ENCODE results near the gene WDPCP.
A peak's percentile ranks its signal among the peaks of the same experiment; 100 is the strongest.
"Not testable (repeated sequence)": the region's sequence is repeated elsewhere in the genome, so short reads cannot be mapped to it uniquely, and the experiment has no call there.

WDPCP gene

DNA sequence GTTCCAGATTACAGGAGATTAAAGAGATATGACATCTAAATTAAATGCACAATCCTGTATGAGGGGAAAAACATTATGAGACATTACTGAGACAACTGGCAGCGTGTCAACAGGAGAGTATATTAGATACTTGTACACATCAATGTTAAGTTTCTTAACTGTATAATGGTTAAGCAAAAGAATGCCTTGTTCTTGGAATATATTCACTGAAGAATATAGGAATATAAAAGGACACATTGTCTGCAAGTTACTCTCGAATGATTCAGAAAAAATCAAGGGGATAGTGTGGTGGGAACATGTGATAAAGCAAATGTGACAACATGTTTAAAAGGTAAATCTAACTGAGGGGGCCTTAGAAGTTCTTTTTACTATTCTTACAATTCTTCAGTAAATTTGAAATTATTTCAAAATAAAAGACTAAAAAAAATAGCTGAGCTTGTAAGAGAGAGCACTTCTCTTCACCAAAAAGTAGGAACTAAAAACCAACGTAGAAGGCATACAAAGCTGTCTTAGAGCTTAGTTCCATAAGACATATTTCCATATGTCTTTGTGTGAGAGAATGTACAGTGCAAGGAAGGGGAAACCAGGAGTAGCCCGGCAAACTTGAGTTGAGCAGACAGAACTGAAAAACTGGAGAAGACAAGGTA, 7.5 kb downstream of the WDPCP start:
- ATAC-seq (replicated peaks): no peak
- H3K9me3 Mint-ChIP-seq: no peaks in the 10 kb centered on the region

DNA sequence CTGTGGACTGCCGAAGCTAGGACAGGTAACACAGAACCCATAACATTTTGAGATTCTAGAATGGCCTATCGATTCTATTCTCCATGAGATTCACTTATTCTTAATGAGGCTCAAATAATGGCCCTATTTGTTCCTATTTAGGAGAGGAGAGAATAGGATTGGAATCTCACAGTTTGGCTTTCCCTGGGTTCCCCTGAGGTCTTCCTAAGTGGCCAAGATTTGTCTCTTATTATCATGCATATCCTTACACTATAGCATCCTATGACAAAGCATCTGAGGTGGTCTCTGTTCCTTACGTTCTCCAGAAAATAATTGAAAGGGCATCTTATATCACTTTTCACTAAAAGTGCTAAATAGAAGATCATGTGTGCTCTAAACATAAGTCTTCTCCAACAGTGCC, 9.5 kb downstream of the WDPCP start:
- Mint-ChIP-seq H3K4me1 (ENCODE audit: low read depth in 2 of 2) (peaks cover 0 to 11% of the 10 kb centered on the region in 2 donors), H3K27ac (no peak overlapping the region), H3K9me3 (peaks cover 0 to 6% of the 10 kb centered on the region in 2 donors), H3K27me3 (no peaks in the 10 kb centered on the region), H3K36me3 (ENCODE audit: insufficient read depth) (no peaks in the 10 kb centered on the region), H3K4me3 (no peak overlapping the region)
- ATAC-seq (replicated peaks) (no peak), DNase-seq (no peak)

More for the DNA sequence above, 7.5 kb downstream of the WDPCP start:
- DNase-seq: no peak
- Mint-ChIP-seq H3K27ac (peak overlapping the region in 1 of 2 donors; percentile 20), H3K27me3 (no peaks in the 10 kb centered on the region), H3K4me1 (ENCODE audit: low read depth in 2 of 2) (peaks cover 0 to 11% of the 10 kb centered on the region in 2 donors), H3K36me3 (ENCODE audit: insufficient read depth) (no peaks in the 10 kb centered on the region), H3K4me3 (no peak overlapping the region)

DNA sequence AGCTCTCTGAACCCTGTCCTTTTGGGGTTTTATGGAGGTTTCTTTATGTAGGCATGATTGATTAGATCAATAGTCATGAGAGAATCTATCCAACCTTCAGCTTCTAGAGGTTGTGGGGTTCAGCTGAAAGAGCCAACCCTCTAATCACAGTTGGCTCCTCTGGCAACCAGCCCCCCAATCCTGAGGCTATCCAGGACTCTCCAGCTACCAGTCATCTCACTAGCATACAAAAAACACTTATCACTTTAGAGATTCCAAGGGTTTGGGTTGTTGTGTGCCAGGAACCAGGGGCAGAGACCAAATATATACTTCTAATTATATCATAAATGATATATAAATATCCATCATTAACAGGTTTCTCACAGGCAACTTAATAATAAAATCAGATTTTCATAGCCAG, 11.7 kb downstream of the WDPCP start:
- ATAC-seq (replicated peaks): no peak
- no peak for DNase-seq
- Mint-ChIP-seq H3K4me1 (ENCODE audit: low read depth in 2 of 2) (peaks cover 0 to 11% of the 10 kb centered on the region in 2 donors), H3K27me3 (no peaks in the 10 kb centered on the region), H3K27ac (no peak overlapping the region), H3K9me3 (peaks cover 0 to 7% of the 10 kb centered on the region in 2 donors), H3K4me3 (no peak overlapping the region), H3K36me3 (ENCODE audit: insufficient read depth) (no peaks in the 10 kb centered on the region)

DNA sequence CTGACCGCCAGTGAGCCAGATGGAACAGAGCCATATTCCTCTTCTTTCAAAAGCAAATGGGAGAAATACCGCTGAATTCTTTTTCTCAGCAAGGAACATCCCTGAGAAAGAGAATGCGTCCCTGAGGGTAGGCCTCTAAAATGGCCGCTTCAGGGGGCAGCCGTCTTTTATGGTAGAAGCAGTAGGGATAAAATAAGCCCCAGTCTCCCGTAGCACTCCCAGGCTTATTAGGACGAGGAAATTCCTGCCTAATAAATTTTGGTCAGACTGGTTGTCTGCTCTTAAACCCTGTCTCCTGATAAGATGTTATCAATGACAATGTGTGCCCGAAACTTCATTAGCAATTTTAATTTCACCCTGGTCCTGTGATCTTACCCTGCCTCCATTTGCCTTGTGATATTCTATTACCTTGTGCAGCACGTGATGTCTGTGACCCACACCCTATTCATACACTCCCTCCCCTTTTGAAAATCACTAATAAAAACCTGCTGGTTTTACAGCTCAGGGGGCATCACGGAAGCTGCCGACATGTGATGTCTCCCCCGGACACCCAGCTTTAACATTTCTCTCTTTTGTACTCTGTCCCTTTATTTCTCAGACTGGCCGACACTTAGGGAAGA, 14.4 kb downstream of the WDPCP start:
- not testable (repeated sequence) for H3K27me3 Mint-ChIP-seq; ATAC-seq (replicated peaks); DNase-seq; H3K27ac Mint-ChIP-seq; H3K36me3 Mint-ChIP-seq (ENCODE audit: insufficient read depth); H3K4me3 Mint-ChIP-seq; H3K4me1 Mint-ChIP-seq (ENCODE audit: low read depth in 2 of 2)
- H3K9me3 Mint-ChIP-seq: peaks cover 0 to 12% of the 10 kb centered on the region in 2 donors

DNA sequence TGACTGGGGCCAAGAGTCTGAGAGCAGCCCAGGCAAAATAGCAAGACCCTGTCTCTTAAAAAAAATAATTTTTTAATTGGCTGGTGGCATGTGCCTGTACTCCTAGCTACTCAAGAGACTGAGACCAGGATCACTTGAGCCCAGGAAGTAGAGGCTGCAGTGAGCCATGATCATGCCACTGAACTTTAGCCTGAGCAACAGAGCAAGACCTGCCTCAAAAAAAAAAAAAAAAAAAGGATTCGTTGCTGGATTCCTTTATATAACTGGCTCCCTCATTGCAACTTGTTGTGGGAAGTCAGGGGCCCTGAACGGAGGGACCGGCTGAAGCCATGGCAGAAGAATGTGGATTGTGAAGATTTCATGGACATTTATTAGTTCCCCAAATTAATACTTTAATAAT, 15.3 kb downstream of the WDPCP start:
- H3K9me3 Mint-ChIP-seq: peaks cover 0 to 19% of the 10 kb centered on the region in 2 donors
- not testable (repeated sequence) for DNase-seq; H3K27me3 Mint-ChIP-seq; H3K36me3 Mint-ChIP-seq (ENCODE audit: insufficient read depth); H3K27ac Mint-ChIP-seq; ATAC-seq (replicated peaks); H3K4me1 Mint-ChIP-seq (ENCODE audit: low read depth in 2 of 2); H3K4me3 Mint-ChIP-seq

DNA sequence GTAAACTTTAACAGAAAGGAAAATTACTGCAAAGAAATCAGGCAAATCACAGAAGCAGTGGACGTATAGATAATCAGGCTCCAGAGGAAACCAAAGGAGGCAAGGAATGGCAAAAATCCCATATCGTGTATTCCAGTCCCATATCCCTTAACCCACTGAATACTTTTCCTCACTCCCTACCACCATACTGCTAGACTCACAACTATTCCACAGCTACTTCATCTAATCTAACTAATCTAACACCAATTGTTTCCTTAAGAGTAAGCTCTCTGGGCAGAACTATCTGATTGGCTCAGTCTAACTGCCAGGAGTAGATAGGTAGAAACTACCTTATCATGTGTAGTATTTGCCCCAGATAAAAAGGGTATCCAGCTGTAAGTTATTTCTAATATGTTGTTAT, 16.3 kb downstream of the WDPCP start:
- peaks cover 0 to 25% of the 10 kb centered on the region in 2 donors for H3K9me3 Mint-ChIP-seq
- no peak for ATAC-seq (replicated peaks)
- H3K27ac Mint-ChIP-seq: no peak overlapping the region
- peaks cover 0 to 2% of the 10 kb centered on the region in 2 donors for H3K4me1 Mint-ChIP-seq (ENCODE audit: low read depth in 2 of 2)
- DNase-seq: no peak
- H3K36me3 Mint-ChIP-seq (ENCODE audit: insufficient read depth): no peaks in the 10 kb centered on the region
- H3K4me3 Mint-ChIP-seq: no peak overlapping the region
- H3K27me3 Mint-ChIP-seq: no peaks in the 10 kb centered on the region

DNA sequence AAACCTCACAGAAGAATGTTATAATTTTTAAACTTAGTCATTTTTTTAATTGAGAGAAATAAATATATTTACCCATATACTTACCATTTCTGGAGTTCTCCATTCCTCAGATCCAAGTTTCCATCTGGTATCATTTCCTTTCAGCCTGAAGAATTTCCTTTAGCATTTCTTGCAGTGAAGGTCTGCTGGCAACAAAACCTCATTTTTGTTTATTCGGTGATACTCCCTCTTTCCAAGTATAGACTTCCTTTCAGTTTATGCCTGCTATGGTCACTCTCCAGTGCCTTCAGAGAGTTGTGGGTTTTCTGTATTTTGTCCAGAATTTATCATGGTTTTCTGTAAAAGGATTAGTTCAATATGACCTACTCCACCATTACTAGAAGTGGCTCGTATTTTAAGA, 17.0 kb downstream of the WDPCP start:
- no peak for ATAC-seq (replicated peaks)
- Mint-ChIP-seq H3K4me1 (ENCODE audit: low read depth in 2 of 2) (peaks cover 0 to 3% of the 10 kb centered on the region in 2 donors), H3K4me3 (no peak overlapping the region), H3K27me3 (no peaks in the 10 kb centered on the region), H3K9me3 (peaks cover 0 to 25% of the 10 kb centered on the region in 2 donors), H3K36me3 (ENCODE audit: insufficient read depth) (no peaks in the 10 kb centered on the region), H3K27ac (no peak overlapping the region)
- no peak for DNase-seq

DNA sequence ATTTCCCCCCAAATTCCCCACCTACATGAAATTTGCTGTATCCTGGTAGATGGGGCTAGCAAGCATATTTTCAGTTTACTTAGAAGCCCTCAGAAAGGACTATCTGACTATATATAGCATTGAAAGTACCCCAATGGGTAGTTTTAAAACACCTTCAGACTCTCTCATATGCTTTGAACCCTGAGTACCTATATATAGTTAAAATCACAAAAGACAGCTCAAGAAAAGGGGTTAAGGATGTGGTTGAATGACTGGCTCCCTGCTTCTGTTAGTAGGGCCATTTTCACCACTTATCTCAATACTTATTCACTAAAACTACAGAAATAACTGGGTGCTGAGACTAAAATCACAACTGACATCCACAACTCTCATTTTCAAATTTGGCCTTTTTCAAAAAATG, 18.5 kb downstream of the WDPCP start:
- DNase-seq (no peak), ATAC-seq (replicated peaks) (no peak)
- Mint-ChIP-seq H3K4me1 (ENCODE audit: low read depth in 2 of 2) (peaks cover 0 to 2% of the 10 kb centered on the region in 2 donors), H3K27me3 (no peaks in the 10 kb centered on the region), H3K9me3 (peaks cover 0 to 25% of the 10 kb centered on the region in 2 donors), H3K27ac (no peak overlapping the region), H3K36me3 (ENCODE audit: insufficient read depth) (no peaks in the 10 kb centered on the region), H3K4me3 (no peak overlapping the region)

DNA sequence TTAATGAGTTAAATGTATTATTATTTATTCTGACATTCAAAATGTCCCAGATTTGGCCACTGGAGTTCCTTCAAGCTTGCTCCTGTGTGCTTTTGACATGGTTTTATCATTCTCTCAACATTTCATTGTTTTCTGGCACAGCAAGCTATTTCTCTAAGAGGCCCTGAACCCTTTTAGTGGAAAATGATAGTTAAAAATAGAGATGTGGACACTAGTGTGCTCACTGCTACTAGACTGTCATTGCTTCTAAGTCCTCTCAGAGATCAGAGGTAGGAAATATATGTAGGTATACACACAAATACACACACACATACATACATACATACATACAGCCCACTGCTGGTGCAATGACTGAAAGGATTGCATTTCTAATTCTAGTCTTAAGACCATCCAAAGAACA, 25.5 kb downstream of the WDPCP start:
- no peaks in the 10 kb centered on the region for H3K27me3 Mint-ChIP-seq
- peaks cover 8 to 12% of the 10 kb centered on the region in 2 donors for H3K9me3 Mint-ChIP-seq
- H3K36me3 Mint-ChIP-seq (ENCODE audit: insufficient read depth): peaks cover 4% of the 10 kb centered on the region
- ATAC-seq (replicated peaks) (no peak), DNase-seq (no peak)
- H3K4me3 Mint-ChIP-seq: no peak overlapping the region
- peaks cover 0 to 3% of the 10 kb centered on the region in 2 donors for H3K4me1 Mint-ChIP-seq (ENCODE audit: low read depth in 2 of 2)
- no peak overlapping the region for H3K27ac Mint-ChIP-seq

DNA sequence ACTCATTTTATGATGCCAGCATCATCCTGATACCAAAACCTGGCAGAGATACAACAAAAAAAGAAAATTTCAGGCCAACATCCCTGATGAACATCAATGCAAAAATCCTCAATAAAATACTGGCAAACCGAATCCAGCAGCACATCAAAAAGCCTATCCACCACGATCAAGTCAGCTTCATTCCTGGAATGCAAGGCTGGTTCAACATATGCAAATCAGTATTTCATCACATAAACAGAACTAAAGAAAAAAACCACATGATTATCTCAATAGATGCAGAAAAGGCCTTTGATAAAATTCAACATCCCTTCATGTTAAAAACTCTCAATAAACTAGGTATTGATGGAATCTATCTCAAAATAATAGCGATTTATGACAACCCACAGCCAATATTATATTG, 29.4 kb downstream of the WDPCP start:
- not testable (repeated sequence) for H3K27ac Mint-ChIP-seq; H3K4me1 Mint-ChIP-seq (ENCODE audit: low read depth in 2 of 2); H3K4me3 Mint-ChIP-seq; ATAC-seq (replicated peaks); H3K36me3 Mint-ChIP-seq (ENCODE audit: insufficient read depth); DNase-seq; H3K27me3 Mint-ChIP-seq
- H3K9me3 Mint-ChIP-seq: peaks cover 9 to 15% of the 10 kb centered on the region in 2 donors

DNA sequence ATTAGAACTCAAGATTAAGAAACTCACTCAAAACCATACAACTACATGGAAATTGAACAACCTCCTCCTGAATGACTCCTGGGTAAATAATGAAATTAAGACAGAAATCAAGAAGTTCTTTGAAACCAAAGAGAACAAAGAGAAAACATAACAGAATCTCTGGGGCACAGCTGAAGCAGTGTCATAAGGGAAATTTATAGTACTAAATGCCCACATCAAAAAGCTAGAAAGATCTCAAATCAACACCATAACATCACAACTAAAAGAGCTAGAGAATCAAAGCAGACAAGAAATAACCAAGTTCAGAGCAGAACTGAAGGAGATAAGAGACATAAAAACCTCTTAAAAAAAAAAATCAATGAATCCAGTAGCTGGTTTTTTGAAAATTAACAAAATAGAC, 30.5 kb downstream of the WDPCP start:
- not testable (repeated sequence) for H3K36me3 Mint-ChIP-seq (ENCODE audit: insufficient read depth); ATAC-seq (replicated peaks)

DNA sequence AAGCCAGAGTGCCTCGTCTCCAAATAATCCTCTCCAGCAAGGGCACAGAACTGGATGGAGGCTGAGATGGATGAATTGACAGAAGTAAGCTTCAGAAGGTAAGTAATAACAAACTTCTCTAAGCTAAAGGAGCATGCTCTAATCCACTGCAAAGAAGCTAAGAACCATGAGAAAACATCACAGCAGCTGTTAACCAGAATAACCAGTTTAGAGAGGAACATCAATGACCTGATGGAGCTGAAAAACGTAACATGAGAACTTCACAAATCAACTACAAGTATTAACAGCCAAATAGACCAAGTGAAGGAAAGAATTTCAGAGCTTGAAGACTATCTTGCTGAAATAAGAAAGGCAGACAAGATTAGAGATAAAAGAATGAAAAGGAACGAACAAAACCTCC, 32.3 kb downstream of the WDPCP start:
- H3K27ac Mint-ChIP-seq: no peak overlapping the region
- H3K4me1 Mint-ChIP-seq (ENCODE audit: low read depth in 2 of 2): peaks cover 0 to 3% of the 10 kb centered on the region in 2 donors

More for the DNA sequence above, 30.5 kb downstream of the WDPCP start:
- H3K4me3 Mint-ChIP-seq; DNase-seq; H3K4me1 Mint-ChIP-seq (ENCODE audit: low read depth in 2 of 2); H3K27ac Mint-ChIP-seq; H3K27me3 Mint-ChIP-seq: not testable (repeated sequence)
- peaks cover 9 to 15% of the 10 kb centered on the region in 2 donors for H3K9me3 Mint-ChIP-seq

DNA sequence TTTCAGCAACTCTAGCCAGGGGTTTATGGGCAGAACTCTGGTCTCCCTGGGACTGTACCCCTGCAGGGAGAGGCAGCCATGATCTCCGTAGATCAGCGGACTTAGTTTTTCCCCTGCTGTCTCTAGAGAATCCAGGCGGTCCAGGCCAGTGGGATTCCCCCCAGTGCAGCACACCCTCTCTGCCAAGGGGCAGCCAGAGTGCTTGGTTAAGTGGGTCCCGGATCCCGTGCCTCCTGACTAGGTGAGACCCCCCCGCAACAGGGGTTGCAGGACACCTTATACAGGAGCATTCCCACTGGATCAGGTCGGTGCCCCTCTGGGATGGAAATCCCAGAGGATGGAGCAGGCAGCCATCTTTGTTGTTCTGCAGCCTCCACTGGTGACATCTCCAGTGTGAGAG, 33.0 kb downstream of the WDPCP start:
- Mint-ChIP-seq H3K4me3 (no peak overlapping the region), H3K27me3 (no peaks in the 10 kb centered on the region), H3K4me1 (ENCODE audit: low read depth in 2 of 2) (peaks cover 0 to 3% of the 10 kb centered on the region in 2 donors), H3K9me3 (peaks cover 7 to 15% of the 10 kb centered on the region in 2 donors), H3K36me3 (ENCODE audit: insufficient read depth) (peaks cover 4% of the 10 kb centered on the region), H3K27ac (no peak overlapping the region)
- no peak for ATAC-seq (replicated peaks)
- no peak for DNase-seq

More for the DNA sequence above, 32.3 kb downstream of the WDPCP start:
- no peak for ATAC-seq (replicated peaks)
- Mint-ChIP-seq H3K27me3 (no peaks in the 10 kb centered on the region), H3K36me3 (ENCODE audit: insufficient read depth) (peaks cover 4% of the 10 kb centered on the region), H3K9me3 (peaks cover 7 to 15% of the 10 kb centered on the region in 2 donors), H3K4me3 (no peak overlapping the region)
- DNase-seq: no peak

DNA sequence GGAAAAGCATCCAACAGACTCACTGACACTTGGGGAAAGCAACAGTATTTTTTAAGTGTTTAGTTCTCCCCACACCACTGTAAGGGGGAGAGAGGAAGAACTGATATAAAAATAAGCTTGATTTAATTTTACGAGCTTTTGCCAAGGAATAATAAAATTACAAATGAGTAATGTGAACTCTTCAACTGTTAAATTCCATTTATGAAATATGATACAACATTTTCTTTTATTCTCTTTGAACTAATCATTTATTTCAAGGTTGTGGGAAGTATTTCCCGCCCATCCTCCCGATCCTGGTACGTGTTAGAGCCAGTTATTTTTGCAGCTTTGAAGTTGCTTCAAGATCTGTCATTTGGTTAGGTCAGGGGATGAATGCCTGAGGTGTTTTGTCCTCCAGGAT, 35.2 kb downstream of the WDPCP start:
- DNase-seq: no peak
- peaks cover 0 to 3% of the 10 kb centered on the region in 2 donors for H3K4me1 Mint-ChIP-seq (ENCODE audit: low read depth in 2 of 2)
- H3K27me3 Mint-ChIP-seq: no peaks in the 10 kb centered on the region
- ATAC-seq (replicated peaks): no peak
- H3K36me3 Mint-ChIP-seq (ENCODE audit: insufficient read depth): no peaks in the 10 kb centered on the region
- no peak overlapping the region for H3K27ac Mint-ChIP-seq
- no peak overlapping the region for H3K4me3 Mint-ChIP-seq
- H3K9me3 Mint-ChIP-seq: peaks cover 3 to 13% of the 10 kb centered on the region in 2 donors
